Limb (tissue), 2 donors: ENCODE data around the gene ARPC4.

ENCODE experiments used
- DNase-seq, 2 donors: peaks; one replicate each; pipeline ENCODE4 v3.0.0-alpha.2; 2016; ENCODE audit errors: extremely low spot score in 2 of 2

The ARPC4 gene

GRCh38 chr3:9791127-9791526, 1.8 kb upstream of the ARPC4 start:
- no peak for DNase-seq

DNA sequence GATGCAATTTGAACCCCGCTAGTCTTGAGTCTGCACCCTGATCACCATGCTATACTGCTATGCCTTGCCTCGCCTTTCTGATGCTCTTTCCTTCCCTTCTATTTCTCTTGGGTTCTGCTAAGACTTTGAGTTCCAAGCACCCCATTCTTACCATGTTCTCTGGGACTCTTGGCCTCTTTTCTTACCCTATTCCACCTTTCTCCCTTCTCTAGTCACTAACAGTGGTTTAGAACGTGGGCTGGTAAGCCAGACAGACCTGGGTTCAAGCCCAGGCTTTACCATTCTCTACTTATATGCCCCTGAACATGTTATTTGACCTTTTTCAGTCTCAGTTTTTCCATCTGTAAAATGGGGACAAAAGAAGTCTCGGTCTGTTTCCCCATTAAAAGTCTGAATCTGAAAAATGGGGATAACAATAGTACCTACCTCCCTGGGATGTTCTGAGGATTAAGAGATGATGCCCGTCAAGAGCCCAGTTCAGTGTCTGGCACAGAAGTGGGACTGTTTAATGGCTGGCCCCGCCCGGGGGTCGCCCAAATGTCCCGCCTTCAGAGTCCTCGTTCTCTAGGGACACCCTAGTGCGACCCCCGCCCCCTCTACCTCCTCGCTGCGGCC, 985 bp upstream of the ARPC4 start:
- DNase-seq, result no peak

GRCh38 chr3:9793161-9793781, 389 bp downstream of the ARPC4 start:
- DNase-seq, result no peak

GRCh38 chr3:9794400-9794799, 1.5 kb downstream of the ARPC4 start:
- DNase-seq, result no peak

GRCh38 chr3:9795207-9795606, 2.3 kb downstream of the ARPC4 start:
- DNase-seq, result no peak

GRCh38 chr3:9797196-9797945, 4.5 kb downstream of the ARPC4 start:
- no peak for DNase-seq

GRCh38 chr3:9800529-9800928, 7.6 kb downstream of the ARPC4 start:
- no peak for DNase-seq

- DNase-seq, result no peak
Observed at GRCh38 chr3:9803494-9803893, 10.6 kb downstream of the ARPC4 start.

DNA sequence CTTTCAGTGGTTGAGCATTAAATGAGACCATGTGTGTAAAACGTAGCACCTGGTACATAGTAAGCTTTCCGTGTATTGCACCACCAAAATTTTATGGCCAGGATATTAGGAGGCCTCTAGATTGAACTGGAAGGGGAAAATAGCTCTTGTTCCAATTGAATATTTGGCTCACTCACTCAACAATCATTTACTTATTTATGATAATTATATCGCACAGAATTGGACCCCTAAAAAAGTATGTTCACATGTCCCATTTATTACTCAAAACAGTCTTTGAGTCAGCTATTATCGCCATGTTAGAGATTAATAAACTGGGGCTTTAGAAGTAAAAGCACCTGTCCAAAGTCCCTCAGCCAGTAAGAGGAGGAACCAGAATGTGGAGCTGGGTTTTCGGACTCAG, 12.1 kb downstream of the ARPC4 start:
- DNase-seq, result no peak

DNA sequence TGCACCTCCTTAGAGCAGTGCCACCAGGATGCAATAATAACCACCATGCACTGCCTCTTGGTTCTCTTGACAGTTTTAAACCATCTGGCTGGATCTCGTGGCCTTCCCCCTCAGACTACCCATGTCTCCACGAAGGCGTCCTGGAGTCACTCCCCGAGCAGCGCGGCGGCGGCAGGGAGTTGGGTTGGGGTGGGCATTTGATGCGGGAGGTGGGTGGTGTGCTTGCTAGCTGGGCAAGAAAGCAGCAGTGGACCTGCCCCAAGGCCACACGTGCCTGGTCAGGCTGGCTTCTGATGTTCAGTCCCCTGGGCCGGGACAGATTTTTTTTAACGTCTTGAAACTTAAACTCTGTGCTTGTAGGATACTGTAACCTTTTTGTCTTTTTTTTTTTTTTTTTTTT, 13.3 kb downstream of the ARPC4 start:
- no peak for DNase-seq

- DNase-seq, result no peak
Observed at GRCh38 chr3:9806688-9807589, 14.1 kb downstream of the ARPC4 start.

DNA sequence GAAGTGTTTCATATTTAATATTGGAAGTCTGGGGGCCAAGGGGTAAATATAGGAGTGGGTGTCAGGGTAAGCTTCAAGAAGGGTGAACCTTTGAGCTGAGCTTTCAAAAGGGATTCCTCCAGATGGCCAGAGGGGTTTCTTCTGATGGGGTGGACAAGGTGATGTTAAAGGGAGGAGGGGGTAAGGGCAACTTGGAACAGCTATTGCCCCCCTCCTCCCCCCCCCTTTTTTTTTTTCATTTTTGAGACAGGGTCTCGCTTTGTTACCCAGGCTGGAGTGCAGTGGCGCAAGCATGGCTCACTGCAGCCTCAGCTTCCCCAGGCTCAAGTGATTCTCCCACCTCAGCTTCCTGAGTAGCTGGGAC, 15.1 kb downstream of the ARPC4 start:
- DNase-seq, result no peak

- no peak for DNase-seq
Observed at GRCh38 chr3:9808345-9809037, 15.6 kb downstream of the ARPC4 start.

GRCh38 chr3:9809239-9809614, 16.3 kb downstream of the ARPC4 start:
- no peak for DNase-seq

DNA sequence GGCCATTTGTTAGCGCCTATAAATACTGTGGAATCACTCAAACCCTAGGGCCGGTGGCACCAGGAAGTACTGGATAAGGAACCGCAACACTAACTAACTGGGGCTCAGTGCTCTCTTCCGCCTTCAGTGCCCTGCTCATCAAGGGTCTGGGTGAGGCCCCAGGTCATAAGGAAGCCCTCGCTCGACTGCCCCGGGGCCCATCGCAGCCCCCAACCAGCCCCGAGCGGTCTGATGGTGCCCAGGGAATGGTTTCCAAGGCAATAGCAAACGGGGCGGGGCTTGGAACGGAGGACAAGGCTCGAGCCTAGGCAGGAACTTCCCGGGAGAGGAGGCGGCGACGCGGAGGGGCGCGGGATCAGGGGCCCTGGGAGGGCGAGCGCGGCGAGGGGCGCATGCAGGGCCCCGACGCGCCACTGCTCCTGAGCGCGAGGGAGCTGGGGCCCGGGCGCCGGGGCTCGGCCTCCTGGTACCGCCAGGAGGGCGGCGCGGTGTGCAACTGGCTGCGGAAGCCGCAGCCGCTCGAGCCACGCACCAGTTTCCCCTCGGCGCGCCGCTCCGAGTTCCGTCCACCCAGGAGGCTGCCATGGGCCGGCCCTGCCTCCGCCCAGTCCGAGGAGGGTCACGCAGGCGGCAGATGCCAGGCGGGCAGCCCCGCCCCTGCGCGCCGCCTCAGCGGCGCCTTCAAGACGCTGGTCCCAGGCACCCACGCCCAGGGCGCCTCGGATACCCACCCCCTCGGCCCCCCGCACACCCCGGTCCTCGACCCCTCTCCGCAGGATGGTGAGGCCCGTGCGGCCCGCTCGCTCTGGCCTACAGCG, 16.9 kb downstream of the ARPC4 start, which contains the start of gene TTLL3:
Gene TTLL3, plus strand, starts transcription at position 648 of the 818 bp plus-strand sequence. CDS start 400 bp downstream, outside the sequence.
- DNase-seq, result peak; percentile 71 to 85

- DNase-seq, result peak in 1 of 2 donors; percentile 20
Observed at GRCh38 chr3:9810433-9810770, 17.5 kb downstream of the ARPC4 start.

- no peak for DNase-seq
Observed at GRCh38 chr3:9810846-9811245, 18.0 kb downstream of the ARPC4 start.

- DNase-seq, result no peak
Observed at GRCh38 chr3:9812870-9813483, 20.1 kb downstream of the ARPC4 start.

DNA sequence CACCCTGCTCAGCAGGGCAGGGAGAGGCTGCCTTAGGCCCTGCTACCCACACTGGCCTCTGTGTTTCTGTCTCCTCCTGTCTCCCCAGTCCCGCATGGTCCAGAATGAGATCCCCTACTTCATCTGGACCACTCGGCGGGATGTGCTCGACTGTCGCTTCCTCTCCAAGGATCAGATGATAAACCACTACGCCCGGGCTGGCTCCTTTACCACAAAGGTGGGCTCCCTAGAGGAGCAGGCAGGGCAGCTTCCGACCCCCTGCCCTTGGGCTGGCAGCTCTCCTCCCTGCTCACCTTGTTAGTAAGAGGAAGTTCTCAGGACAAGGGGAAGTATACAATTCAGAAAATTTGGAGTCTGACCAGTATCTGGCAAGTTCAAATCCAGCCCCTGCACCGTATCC, 23.1 kb downstream of the ARPC4 start:
- DNase-seq, result no peak

DNA sequence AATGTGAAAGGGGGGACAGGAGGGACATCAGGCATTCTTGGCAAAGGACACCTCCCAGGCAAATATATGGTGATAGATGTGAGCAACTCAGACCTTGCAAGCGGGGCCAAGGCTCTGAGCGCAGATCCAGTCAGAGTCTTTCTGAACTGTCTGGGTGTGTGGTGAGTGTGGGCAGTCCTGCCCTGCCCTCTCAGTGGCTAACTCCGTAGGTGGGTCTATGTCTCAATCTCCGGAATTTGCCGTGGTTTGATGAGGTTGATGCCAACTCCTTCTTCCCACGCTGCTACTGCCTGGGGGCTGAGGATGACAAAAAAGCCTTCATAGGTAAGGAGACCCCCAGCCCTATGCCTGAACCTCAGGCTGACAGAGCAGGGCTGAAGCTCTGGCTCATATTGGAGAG, 24.6 kb downstream of the ARPC4 start:
- DNase-seq, result no peak
